ENCODE data around the gene LHPP.

LHPP gene

DNA sequence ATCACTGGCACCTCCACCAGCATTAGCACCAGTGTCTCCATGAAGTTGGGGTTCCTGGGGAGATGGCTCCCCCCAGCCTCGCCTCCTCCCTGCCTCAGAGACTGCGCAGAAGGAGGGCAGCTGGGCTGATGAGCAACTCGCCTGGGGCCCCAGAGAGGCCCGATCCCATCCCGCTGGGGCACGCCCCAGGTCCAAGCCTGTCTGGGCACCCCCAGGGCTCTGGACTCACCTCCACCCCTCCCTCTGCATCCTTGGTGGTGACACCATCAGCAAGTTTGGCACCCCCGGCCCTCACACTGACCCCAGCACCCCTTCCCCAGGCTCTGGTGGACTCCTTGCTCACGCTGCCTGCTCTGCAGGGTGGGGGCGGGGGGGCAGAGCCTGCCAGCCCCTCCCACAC, 89.5 kb downstream of the LHPP start:
- DNase-seq (ENCODE audit: low read depth), result no peak
- TF ChIP-seq, protein P1, sequence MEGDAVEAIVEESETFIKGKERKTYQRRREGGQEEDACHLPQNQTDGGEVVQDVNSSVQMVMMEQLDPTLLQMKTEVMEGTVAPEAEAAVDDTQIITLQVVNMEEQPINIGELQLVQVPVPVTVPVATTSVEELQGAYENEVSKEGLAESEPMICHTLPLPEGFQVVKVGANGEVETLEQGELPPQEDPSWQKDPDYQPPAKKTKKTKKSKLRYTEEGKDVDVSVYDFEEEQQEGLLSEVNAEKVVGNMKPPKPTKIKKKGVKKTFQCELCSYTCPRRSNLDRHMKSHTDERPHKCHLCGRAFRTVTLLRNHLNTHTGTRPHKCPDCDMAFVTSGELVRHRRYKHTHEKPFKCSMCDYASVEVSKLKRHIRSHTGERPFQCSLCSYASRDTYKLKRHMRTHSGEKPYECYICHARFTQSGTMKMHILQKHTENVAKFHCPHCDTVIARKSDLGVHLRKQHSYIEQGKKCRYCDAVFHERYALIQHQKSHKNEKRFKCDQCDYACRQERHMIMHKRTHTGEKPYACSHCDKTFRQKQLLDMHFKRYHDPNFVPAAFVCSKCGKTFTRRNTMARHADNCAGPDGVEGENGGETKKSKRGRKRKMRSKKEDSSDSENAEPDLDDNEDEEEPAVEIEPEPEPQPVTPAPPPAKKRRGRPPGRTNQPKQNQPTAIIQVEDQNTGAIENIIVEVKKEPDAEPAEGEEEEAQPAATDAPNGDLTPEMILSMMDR (IDR thresholded peaks at IDR 0.05; ENCODE audit: low read depth, low read length), result no peak
- TF ChIP-seq MAX (IDR thresholded peaks at IDR 0.05; ENCODE audit: low read depth, low read length) (no peak), MYC (IDR thresholded peaks at IDR 0.05; ENCODE audit: low read depth, low read length) (no peak), POLR2A (IDR thresholded peaks at IDR 0.05; ENCODE audit: extremely low read depth, insufficient read length) (no peak)
- no peak overlapping the region for H3K4me3 ChIP-seq (ENCODE audit: low read depth, low read length)

GRCh38 chr10:124551755-124552154, 90.1 kb downstream of the LHPP start:
- TF ChIP-seq MYC (IDR thresholded peaks at IDR 0.05; ENCODE audit: low read depth, low read length), result no peak
- TF ChIP-seq, protein P1 (IDR thresholded peaks at IDR 0.05; ENCODE audit: low read depth, low read length), result no peak
- DNase-seq (ENCODE audit: low read depth), result no peak
- no peak overlapping the region for H3K4me3 ChIP-seq (ENCODE audit: low read depth, low read length)

DNA sequence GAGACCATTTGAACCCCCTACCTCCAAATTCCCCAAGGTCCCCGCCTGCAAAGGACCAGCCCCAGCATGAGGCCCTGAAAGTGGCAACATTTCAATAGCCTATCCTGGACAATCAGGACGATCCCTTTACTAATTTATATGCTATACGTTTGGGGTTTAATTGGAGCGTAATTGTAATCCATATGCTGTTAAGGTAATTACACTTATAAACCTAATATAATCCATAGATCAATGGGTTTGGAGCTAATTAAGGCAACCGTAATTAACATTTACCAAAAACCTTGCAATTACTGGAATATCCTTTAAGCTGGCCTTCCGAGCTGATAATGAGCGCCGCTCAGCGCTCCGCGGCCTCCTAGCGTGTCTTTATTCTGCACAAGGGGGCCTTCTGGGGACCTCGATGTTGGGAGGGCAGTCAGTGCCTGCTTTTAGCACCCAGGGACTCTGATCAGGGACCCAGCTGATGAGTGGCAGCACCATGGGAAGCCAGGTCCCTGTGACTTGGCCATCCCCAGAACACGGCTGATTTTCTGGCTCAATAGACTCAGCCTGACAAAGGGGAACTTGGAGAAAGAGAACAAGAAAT, 91.2 kb downstream of the LHPP start:
- no peak for DNase-seq (ENCODE audit: low read depth)
- H3K4me3 ChIP-seq (ENCODE audit: low read depth, low read length), result no peak overlapping the region
- no peak for TF ChIP-seq MYC (IDR thresholded peaks at IDR 0.05; ENCODE audit: low read depth, low read length)
- no peak for TF ChIP-seq POLR2A (IDR thresholded peaks at IDR 0.05; ENCODE audit: extremely low read depth, insufficient read length)
- TF ChIP-seq, protein P1 (IDR thresholded peaks at IDR 0.05; ENCODE audit: low read depth, low read length), result no peak
- TF ChIP-seq MAX (IDR thresholded peaks at IDR 0.05; ENCODE audit: low read depth, low read length), result no peak

DNA sequence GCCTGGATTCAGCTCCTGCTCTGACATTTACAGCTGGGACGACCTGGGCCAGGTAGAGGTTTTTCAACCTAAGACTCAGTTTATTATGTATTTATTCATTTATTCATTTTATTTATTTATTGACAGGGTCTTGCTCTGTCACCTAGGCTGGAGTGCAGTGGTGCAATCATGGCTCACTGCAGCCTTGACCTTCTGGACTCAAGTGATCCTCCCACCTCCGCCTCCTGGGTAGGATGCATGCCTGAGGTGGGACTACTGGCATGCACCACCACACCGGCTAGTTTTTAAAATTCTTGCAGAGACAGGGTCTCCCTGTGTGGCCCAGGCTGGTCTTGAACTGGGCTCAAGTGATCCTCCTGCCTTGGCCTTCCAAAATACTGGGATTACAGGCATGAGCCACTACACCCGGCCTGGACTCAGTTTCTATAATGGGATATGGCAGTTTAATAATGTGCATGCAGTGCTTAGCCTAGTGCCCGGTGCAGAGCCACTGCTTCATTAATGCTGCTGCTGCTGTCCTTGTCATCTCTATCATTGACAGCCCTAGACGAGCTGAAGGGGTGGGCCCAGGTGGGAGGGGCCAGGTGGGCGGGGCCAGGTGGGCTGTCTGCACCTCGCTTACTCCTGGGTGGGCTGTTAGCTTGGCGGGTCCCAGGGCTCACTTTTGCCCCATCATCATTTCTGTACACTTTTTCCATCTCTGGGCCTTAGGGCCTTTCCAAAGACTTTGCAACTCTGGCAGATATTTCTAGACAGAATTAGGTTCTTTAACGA, 92.6 kb downstream of the LHPP start:
- no peak overlapping the region for H3K4me3 ChIP-seq (ENCODE audit: low read depth, low read length)
- no peak for DNase-seq (ENCODE audit: low read depth)

GRCh38 chr10:124557167-124557566, 95.5 kb downstream of the LHPP start:
- no peak overlapping the region for H3K4me3 ChIP-seq (ENCODE audit: low read depth, low read length)
- TF ChIP-seq MYC (IDR thresholded peaks at IDR 0.05; ENCODE audit: low read depth, low read length) (no peak), POLR2A (IDR thresholded peaks at IDR 0.05; ENCODE audit: extremely low read depth, insufficient read length) (no peak), MAX (IDR thresholded peaks at IDR 0.05; ENCODE audit: low read depth, low read length) (no peak)
- TF ChIP-seq, protein P1 (IDR thresholded peaks at IDR 0.05; ENCODE audit: low read depth, low read length), result no peak
- DNase-seq (ENCODE audit: low read depth), result no peak

More for the DNA sequence above, 92.6 kb downstream of the LHPP start:
- TF ChIP-seq POLR2A (IDR thresholded peaks at IDR 0.05; ENCODE audit: extremely low read depth, insufficient read length), result no peak
- TF ChIP-seq MAX (IDR thresholded peaks at IDR 0.05; ENCODE audit: low read depth, low read length), result no peak
- TF ChIP-seq MYC (IDR thresholded peaks at IDR 0.05; ENCODE audit: low read depth, low read length), result no peak
- TF ChIP-seq, protein P1 (IDR thresholded peaks at IDR 0.05; ENCODE audit: low read depth, low read length), result no peak

All from NB4 (cell line).